GM19025 (cell line): ENCODE results near the gene FBXO24.
"Not testable (repeated sequence)": the region's sequence is repeated elsewhere in the genome, so short reads cannot be mapped to it uniquely, and the experiment has no call there.

Experiments used
- ATAC-seq: cut with Tn5 transposase; IDR thresholded peaks from one replicate; pipeline ENCODE4 v1.9.1; 2021; ENCODE audit warnings: mild to moderate bottlenecking, low read depth, moderate library complexity; ENCODE audit not compliant: unreplicated experiment

FBXO24 gene

GRCh38 chr7:100586266-100587025 is at the start of gene FBXO24:
FBXO24 (plus strand) TSS chr7:100586328; CDS start chr7:100586626, 298 bp downstream.
- peak; percentile 84 for ATAC-seq

- not testable (repeated sequence) for ATAC-seq
Observed at GRCh38 chr7:100536695-100537094, 49.4 kb upstream of the FBXO24 start.

GRCh38 chr7:100538348-100538653 is 47.8 kb upstream of the FBXO24 start:
- ATAC-seq = no peak

GRCh38 chr7:100538654-100539435 is 47.3 kb upstream of the FBXO24 start, which contains the start of gene AGFG2:
AGFG2 (plus strand) TSS chr7:100539203; CDS start chr7:100539347, 144 bp downstream.
- peak; percentile 96 for ATAC-seq

- no peak for ATAC-seq
Observed at GRCh38 chr7:100539436-100540006, 46.6 kb upstream of the FBXO24 start.

- ATAC-seq = no peak
Observed at GRCh38 chr7:100540073-100540723, 45.9 kb upstream of the FBXO24 start.

GRCh38 chr7:100541309-100541708 is 44.8 kb upstream of the FBXO24 start:
- ATAC-seq = not testable (repeated sequence)

- ATAC-seq = no peak
Observed at GRCh38 chr7:100543586-100543985, 42.5 kb upstream of the FBXO24 start.

GRCh38 chr7:100544386-100544785 is 41.7 kb upstream of the FBXO24 start:
- no peak for ATAC-seq

- no peak for ATAC-seq
Observed at GRCh38 chr7:100544967-100545359, 41.2 kb upstream of the FBXO24 start.

- ATAC-seq = peak; percentile 41
Observed at GRCh38 chr7:100545360-100546128, 40.6 kb upstream of the FBXO24 start.

- peak; percentile 39 for ATAC-seq
Observed at GRCh38 chr7:100546129-100546925, 39.8 kb upstream of the FBXO24 start.

GRCh38 chr7:100546926-100547800 is 39.0 kb upstream of the FBXO24 start:
- ATAC-seq = no peak

- ATAC-seq = no peak
Observed at GRCh38 chr7:100547872-100548271, 38.3 kb upstream of the FBXO24 start.

GRCh38 chr7:100548446-100548845 is 37.7 kb upstream of the FBXO24 start:
- ATAC-seq = not testable (repeated sequence)

- no peak for ATAC-seq
Observed at GRCh38 chr7:100552532-100552931, 33.6 kb upstream of the FBXO24 start.

- ATAC-seq = no peak
Observed at GRCh38 chr7:100553032-100553431, 33.1 kb upstream of the FBXO24 start.

GRCh38 chr7:100555701-100556100 is 30.4 kb upstream of the FBXO24 start:
- no peak for ATAC-seq
